K562 (cell line): ENCODE results near the gene BFSP2. TPM values are rescaled to one million over a fixed set of nuclear protein-coding genes. Genes with fewer than 3 reads are reported as not detected.

Experiments used
- ATAC-seq: fragments of 200-7000 bp; cut with Tn5 transposase; 3 replicates; pipeline ENCODE4 v1.9.1; 2020; ENCODE audit warnings: moderate library complexity
- BruUV-seq: library from RNA; stranded (reverse); fragments of 400-500 nt; replicated peaks from 2 replicates; lab custom pipeline; 2021; lab: Mats Ljungman, UMichigan
- CTCF ChIA-PET: fragments of 300-600 bp; formaldehyde crosslinking; extraction: SDS; loops from one replicate; lab custom pipeline; 2021; ENCODE audit warnings: low intra/inter-chr PET ratio; lab: Yijun Ruan, JAX
- POLR2A ChIA-PET: fragments of 300-600, 350-650 bp; sonication (Branson Sonifier 250); formaldehyde crosslinking; extraction: SDS; loops from one replicate; lab custom pipeline; 2021; ENCODE audit warnings: antibody characterized with exemption, inconsistent platforms; lab: Yijun Ruan, JAX
- DNase-seq, 4 experiments: peaks; one replicate each; pipeline versions ENCODE4 v3.0.0 to v3.0.0-alpha.2; 2011 to 2018; ENCODE audit warnings: low spot score in 3 of 4, mixed read lengths in 3 of 4; ENCODE audit errors: extremely low read depth in 1 of 4
- FAIRE-seq: peaks from 2 replicates; lab custom pipeline; 2011; peaks lifted over from hg19 to GRCh38; lab: Jason Lieb, UNC
- H2AFZ ChIP-seq: 2 replicates; pipeline ENCODE4 v1.6.0; 2011; ENCODE audit warnings: low read depth, low read length, control low read depth, inconsistent platforms
- H3K27ac ChIP-seq: fragments of 200-600 bp; 3 replicates; pipeline ENCODE4 v1.8.0; 2011; ENCODE audit warnings: low read depth, mild to moderate bottlenecking, control low read depth, inconsistent platforms, low read length, moderate library complexity, mixed read lengths; ENCODE audit errors: extremely low read depth
- H3K27me3 ChIP-seq, 2 experiments: fragments of 300-600 bp in 1 of 2; 2 replicates in 1 of 2; 3 replicates in 1 of 2; pipeline versions ENCODE4 v1.6.0 to v1.8.0; 2011; ENCODE audit warnings: inconsistent platforms in 2 of 2, low read length in 2 of 2, mild to moderate bottlenecking in 1 of 2, mixed read lengths in 1 of 2, moderate library complexity in 1 of 2; ENCODE audit not compliant: control insufficient read depth in 2 of 2, insufficient read depth in 2 of 2
- H3K36me3 ChIP-seq: fragments of 300-600 bp; 3 replicates; pipeline ENCODE4 v1.8.0; 2011; ENCODE audit warnings: mild to moderate bottlenecking, low read length, inconsistent platforms; ENCODE audit not compliant: control insufficient read depth, insufficient read depth
- H3K4me1 ChIP-seq, 2 experiments: fragments of 200-600 bp in 1 of 2; replicated peaks in 1 of 2; 2 replicates in 1 of 2; 3 replicates in 1 of 2; pipeline versions ENCODE4 v1.5.1 to v1.8.0; 2011; ENCODE audit warnings: inconsistent platforms in 2 of 2, low read length in 2 of 2, mild to moderate bottlenecking in 1 of 2, mixed read lengths in 1 of 2, moderate library complexity in 1 of 2; ENCODE audit not compliant: control insufficient read depth in 2 of 2, insufficient read depth in 2 of 2
- H3K4me2 ChIP-seq: 2 replicates; pipeline ENCODE4 v1.6.1; 2011; ENCODE audit warnings: low read length, control low read depth, inconsistent platforms, mixed read lengths; ENCODE audit not compliant: insufficient read depth
- H3K4me3 ChIP-seq: fragments of 200-600 bp; sonication (generic), shearing (Covaris generic); 2 replicates; pipeline ENCODE4 v1.5.1; 2016; ENCODE audit warnings: control low read depth, inconsistent platforms
- H3K79me2 ChIP-seq: fragments of 200-600 bp; 3 replicates; pipeline ENCODE4 v1.8.0; 2011; ENCODE audit warnings: low read length, inconsistent platforms; ENCODE audit not compliant: control insufficient read depth, insufficient read depth
- H3K9ac ChIP-seq, 2 experiments: 2 replicates each; pipeline versions ENCODE4 v1.6.0 to v1.6.1; 2011; ENCODE audit warnings: low read depth in 2 of 2, low read length in 2 of 2, control low read depth in 1 of 2, inconsistent platforms in 1 of 2, mild to moderate bottlenecking in 1 of 2, mixed read lengths in 1 of 2; ENCODE audit not compliant: insufficient read depth in 1 of 2
- H3K9me1 ChIP-seq: one replicate; pipeline ENCODE4 v1.6.0; 2011; ENCODE audit warnings: inconsistent platforms, mild to moderate bottlenecking, low read length, moderate library complexity; ENCODE audit not compliant: control insufficient read depth, insufficient read depth
- H3K9me3 ChIP-seq: replicated peaks from 2 replicates; pipeline ENCODE4 v1.5.1; 2011; ENCODE audit warnings: low read depth, low read length, inconsistent platforms; ENCODE audit not compliant: control insufficient read depth, insufficient read depth
- H4K20me1 ChIP-seq: replicated peaks from 2 replicates; pipeline ENCODE4 v1.6.1; 2011; ENCODE audit warnings: low read length, inconsistent platforms, mixed read lengths; ENCODE audit not compliant: control insufficient read depth, insufficient read depth
- NR2C2 ChIP-seq, 2 experiments: fragments of 200-800 bp in 1 of 2; sonication (Bioruptor generic) in 1 of 2; sonication (generic) in 1 of 2; formaldehyde crosslinking in 1 of 2; IDR thresholded peaks; 2 replicates each; pipeline versions ENCODE4 v1.6.1 to v1.8.0; 2016 to 2022; ENCODE audit warnings: mild to moderate bottlenecking in 1 of 2, missing compliant biosample characterization in 1 of 2, missing genetic modification characterization in 1 of 2, missing genetic modification reagents in 1 of 2
- POLR2B ChIP-seq: fragments of 450-650 bp; IDR thresholded peaks from 2 replicates; pipeline ENCODE4 v1.6.1; 2018; ENCODE audit warnings: low read depth; ENCODE audit not compliant: partially characterized antibody
- WGBS: fragments of 100-300 bp; shearing (Covaris generic); methylation state at CpG from one replicate; pipeline ENCODE4 v1.1.6; 2016; ENCODE audit warnings: low coverage, mixed read lengths; ENCODE audit not compliant: insufficient coverage; ENCODE audit errors: missing lambda C conversion rate; 5-methylcytosine and 5-hydroxymethylcytosine counted together
- in situ Hi-C: fragments of 300-500 bp; cut with MboI; formaldehyde crosslinking; loops from 4 replicates; pipeline ENCODE4 v1.15.0; 2018; ENCODE audit warnings: inconsistent platforms, mixed read lengths
- intact Hi-C: fragments of 100-400 bp; cut with micrococcal nuclease; formaldehyde crosslinking; loops from 2 replicates; pipeline ENCODE4 v1.14.2; 2022
- polyA plus RNA-seq, 8 experiments: library from polyadenylated mRNA; depleted of rRNA in 4 of 8; stranded (reverse) in 5 of 8; unstranded in 3 of 8; fragments of >200 nt; fragmentation: Nextera tagmentation in 2 of 8; fragmentation: Illumina TruSeq in 1 of 8; extraction: Ambion mirVana in 2 of 8; extraction: Trizol in 1 of 8; gene quantifications; 2 replicates each; pipeline versions ENCODE4 v1.2.1 to v1.2.3, GENCODE V29; 2011 to 2014; ENCODE audit warnings: inconsistent platforms in 1 of 8, missing spikeins in 1 of 8
- total RNA-seq, 7 experiments: library from RNA; depleted of rRNA in 6 of 7; stranded (reverse); fragments of >200 nt in 6 of 7; fragmentation: Illumina TruSeq in 2 of 7; extraction: Trizol in 2 of 7; gene quantifications; 2 replicates each; pipeline versions ENCODE4 v1.2.1 to v1.2.3, GENCODE V29; 2011 to 2021; ENCODE audit warnings: low replicate concordance in 1 of 7
- TF ChIP-seq, protein P1 (sequence below): IDR thresholded peaks from 3 replicates; pipeline ENCODE4 v1.6.1; 2011; ENCODE audit warnings: borderline replicate concordance, mild to moderate bottlenecking, moderate library complexity; ENCODE audit not compliant: insufficient read length; ENCODE audit errors: extremely low read depth
- TF ChIP-seq, protein P2 (sequence below): fragments of 450-650 bp; IDR thresholded peaks from 2 replicates; pipeline ENCODE4 v1.6.1; 2018; ENCODE audit not compliant: partially characterized antibody

Gene BFSP2
- total and polyA plus RNA-seq, 9 of the 15 experiments (the other 6 are each of a cell fraction or from before 2014, with no cell fraction given) = not detected

DNA sequence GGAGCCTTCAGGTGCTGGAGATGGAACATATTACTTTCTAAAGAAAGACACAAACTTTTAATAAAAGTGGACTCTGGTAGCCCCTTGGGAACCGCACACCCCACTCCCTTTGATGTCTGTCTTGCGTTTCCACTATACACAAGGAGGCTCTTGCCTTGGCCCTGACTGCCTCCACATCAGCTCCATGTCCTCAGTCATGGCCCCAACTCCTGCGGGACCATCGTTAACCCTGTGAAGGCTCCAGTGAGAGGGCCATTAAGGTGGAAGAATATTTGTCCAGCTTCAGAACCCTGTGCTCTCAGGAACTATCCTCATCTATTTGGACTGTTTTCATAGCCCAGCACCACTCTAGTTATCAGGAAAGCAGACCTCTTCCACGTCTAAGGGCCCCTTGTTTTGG lies 16.1 kb upstream of the BFSP2 start:
- TF ChIP-seq POLR2B = no peak
- TF ChIP-seq, protein P1, sequence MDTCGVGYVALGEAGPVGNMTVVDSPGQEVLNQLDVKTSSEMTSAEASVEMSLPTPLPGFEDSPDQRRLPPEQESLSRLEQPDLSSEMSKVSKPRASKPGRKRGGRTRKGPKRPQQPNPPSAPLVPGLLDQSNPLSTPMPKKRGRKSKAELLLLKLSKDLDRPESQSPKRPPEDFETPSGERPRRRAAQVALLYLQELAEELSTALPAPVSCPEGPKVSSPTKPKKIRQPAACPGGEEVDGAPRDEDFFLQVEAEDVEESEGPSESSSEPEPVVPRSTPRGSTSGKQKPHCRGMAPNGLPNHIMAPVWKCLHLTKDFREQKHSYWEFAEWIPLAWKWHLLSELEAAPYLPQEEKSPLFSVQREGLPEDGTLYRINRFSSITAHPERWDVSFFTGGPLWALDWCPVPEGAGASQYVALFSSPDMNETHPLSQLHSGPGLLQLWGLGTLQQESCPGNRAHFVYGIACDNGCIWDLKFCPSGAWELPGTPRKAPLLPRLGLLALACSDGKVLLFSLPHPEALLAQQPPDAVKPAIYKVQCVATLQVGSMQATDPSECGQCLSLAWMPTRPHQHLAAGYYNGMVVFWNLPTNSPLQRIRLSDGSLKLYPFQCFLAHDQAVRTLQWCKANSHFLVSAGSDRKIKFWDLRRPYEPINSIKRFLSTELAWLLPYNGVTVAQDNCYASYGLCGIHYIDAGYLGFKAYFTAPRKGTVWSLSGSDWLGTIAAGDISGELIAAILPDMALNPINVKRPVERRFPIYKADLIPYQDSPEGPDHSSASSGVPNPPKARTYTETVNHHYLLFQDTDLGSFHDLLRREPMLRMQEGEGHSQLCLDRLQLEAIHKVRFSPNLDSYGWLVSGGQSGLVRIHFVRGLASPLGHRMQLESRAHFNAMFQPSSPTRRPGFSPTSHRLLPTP = no peak
- TF ChIP-seq NR2C2 (CRISPR knock-in tag; IDR thresholded peaks at IDR 0.05) = no peak
- no peak for TF ChIP-seq NR2C2 (tag; IDR thresholded peaks at IDR 0.05)
- TF ChIP-seq, protein P2, sequence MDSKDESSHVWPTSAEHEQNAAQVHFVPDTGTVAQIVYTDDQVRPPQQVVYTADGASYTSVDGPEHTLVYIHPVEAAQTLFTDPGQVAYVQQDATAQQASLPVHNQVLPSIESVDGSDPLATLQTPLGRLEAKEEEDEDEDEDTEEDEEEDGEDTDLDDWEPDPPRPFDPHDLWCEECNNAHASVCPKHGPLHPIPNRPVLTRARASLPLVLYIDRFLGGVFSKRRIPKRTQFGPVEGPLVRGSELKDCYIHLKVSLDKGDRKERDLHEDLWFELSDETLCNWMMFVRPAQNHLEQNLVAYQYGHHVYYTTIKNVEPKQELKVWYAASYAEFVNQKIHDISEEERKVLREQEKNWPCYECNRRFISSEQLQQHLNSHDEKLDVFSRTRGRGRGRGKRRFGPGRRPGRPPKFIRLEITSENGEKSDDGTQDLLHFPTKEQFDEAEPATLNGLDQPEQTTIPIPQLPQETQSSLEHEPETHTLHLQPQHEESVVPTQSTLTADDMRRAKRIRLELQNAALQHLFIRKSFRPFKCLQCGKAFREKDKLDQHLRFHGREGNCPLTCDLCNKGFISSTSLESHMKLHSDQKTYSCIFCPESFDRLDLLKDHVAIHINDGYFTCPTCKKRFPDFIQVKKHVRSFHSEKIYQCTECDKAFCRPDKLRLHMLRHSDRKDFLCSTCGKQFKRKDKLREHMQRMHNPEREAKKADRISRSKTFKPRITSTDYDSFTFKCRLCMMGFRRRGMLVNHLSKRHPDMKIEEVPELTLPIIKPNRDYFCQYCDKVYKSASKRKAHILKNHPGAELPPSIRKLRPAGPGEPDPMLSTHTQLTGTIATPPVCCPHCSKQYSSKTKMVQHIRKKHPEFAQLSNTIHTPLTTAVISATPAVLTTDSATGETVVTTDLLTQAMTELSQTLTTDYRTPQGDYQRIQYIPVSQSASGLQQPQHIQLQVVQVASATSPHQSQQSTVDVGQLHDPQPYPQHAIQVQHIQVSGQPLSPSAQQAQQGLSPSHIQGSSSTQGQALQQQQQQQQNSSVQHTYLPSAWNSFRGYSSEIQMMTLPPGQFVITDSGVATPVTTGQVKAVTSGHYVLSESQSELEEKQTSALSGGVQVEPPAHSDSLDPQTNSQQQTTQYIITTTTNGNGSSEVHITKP = no peak
- TF ChIP-seq, all 486 proteins: peak for 0
- in situ Hi-C loops = loop anchor here (10.0 to 25.0 kb wide), 2 partner anchors 346 to 649 kb away; partner anchors contain the start of gene TMEM108
- WGBS = 24% methylated on average over 5 of the region's 5 CpGs
- H3K4me1 ChIP-seq = no peaks in the 10 kb centered on the region; a peak in 1 of 5 replicates
- no peak overlapping the region for H3K27ac ChIP-seq
- no peak overlapping the region for H3K4me3 ChIP-seq
- intact Hi-C loops = loop anchor here (2.0 to 5.0 kb wide), 3 partner anchors 343 to 726 kb away; partner anchors contain the start of gene ACAD11
- no peaks in the 10 kb centered on the region for H3K9me1 ChIP-seq
- H2AFZ ChIP-seq = no peak overlapping the region
- H3K4me2 ChIP-seq = no peak overlapping the region
- ATAC-seq = no peak
- H3K36me3 ChIP-seq = no peaks in the 10 kb centered on the region
- no peak for DNase-seq
- BruUV-seq = no TSS peak
- H3K9ac ChIP-seq = no peak overlapping the region
- CTCF ChIA-PET = interaction anchor here (1.2 to 1.8 kb wide), 2 partner anchors 343 to 653 kb away, joined by 5 to 8 read pairs; no protein-coding TSS in a partner anchor
- no peaks in the 10 kb centered on the region for H3K79me2 ChIP-seq
- H3K27me3 ChIP-seq = no peaks in the 10 kb centered on the region
- no peaks in the 10 kb centered on the region for H3K9me3 ChIP-seq
- H4K20me1 ChIP-seq = no peaks in the 10 kb centered on the region; the same call in 1 of the 2 replicates
- no peak for FAIRE-seq
- POLR2A ChIA-PET = no interaction called here
